HCT116 (cell line): Measurements from ENCODE around the gene NLGN3. TPM values are rescaled to one million over a fixed set of nuclear protein-coding genes. Genes with fewer than 3 reads are reported as not detected.

Source experiments
- ATAC-seq: fragments of 200-7000 bp; cut with Tn5 transposase; 2 replicates; pipeline ENCODE4 v1.9.1; 2020; ENCODE audit warnings: mild to moderate bottlenecking, moderate library complexity
- BruUV-seq: library from RNA; stranded (reverse); fragments of 400-500 nt; replicated peaks from 2 replicates; lab custom pipeline; 2021; lab: Mats Ljungman, UMichigan
- CTCF ChIA-PET: fragments of 300-600 bp; sonication (Branson Sonifier 250); formaldehyde crosslinking; loops from one replicate; lab custom pipeline; 2021; ENCODE audit warnings: antibody characterized with exemption; lab: Charles Lee
- POLR2A ChIA-PET: fragments of 300-600, 350-600 bp; sonication (Branson Sonifier 250); formaldehyde crosslinking; loops from one replicate; lab custom pipeline; 2021; ENCODE audit warnings: antibody characterized with exemption; lab: Charles Lee
- RAD21 ChIA-PET, 2 experiments: fragments of 300-600 bp; sonication (Branson Sonifier 250); formaldehyde crosslinking; loops; one replicate each; lab custom pipeline; 2023; ENCODE audit warnings: low total read pairs in 2 of 2; ENCODE audit not compliant: uncharacterized antibody in 2 of 2, unreplicated experiment in 2 of 2, low non-redundant PET in 1 of 2; lab: Charles Lee
- DNase-seq: peaks from one replicate; pipeline ENCODE4 v3.0.0-alpha.2; 2010; ENCODE audit warnings: low read depth, low spot score
- H2AFZ ChIP-seq: fragments of 200-600 bp; shearing (Covaris generic), sonication (generic); 2 replicates; pipeline ENCODE4 v1.6.1; 2017; ENCODE audit warnings: low read depth, mixed run types, mixed read lengths, antibody characterized with exemption, low read length; ENCODE audit not compliant: poor library complexity, severe bottlenecking
- H3K27ac ChIP-seq: 2 replicates; pipeline ENCODE4 v1.5.1; 2012; ENCODE audit warnings: low read depth, low read length
- H3K27me3 ChIP-seq: fragments of 200-600 bp; sonication (generic); 2 replicates; pipeline ENCODE4 v1.6.1; 2016; ENCODE audit warnings: mixed run types, low read length, mixed read lengths; ENCODE audit not compliant: insufficient read depth
- H3K36me3 ChIP-seq, 2 experiments: fragments of 200-500 bp in 1 of 2; fragments of 200-600 bp in 1 of 2; sonication (Bioruptor generic) in 1 of 2; sonication (generic) in 1 of 2; 2 replicates each; pipeline versions ENCODE4 v1.5.1 to v1.6.1; 2014 to 2016; ENCODE audit warnings: low read length in 2 of 2, inconsistent platforms in 1 of 2, mixed read lengths in 1 of 2, mixed run types in 1 of 2; ENCODE audit not compliant: insufficient read depth in 2 of 2, control insufficient read depth in 1 of 2
- H3K4me1 ChIP-seq, 2 experiments: fragments of 200-600 bp in 1 of 2; sonication (generic) in 1 of 2; 2 replicates each; pipeline versions ENCODE4 v1.5.1 to v1.6.1; 2012 to 2017; ENCODE audit warnings: low read length in 2 of 2, inconsistent platforms in 1 of 2, mild to moderate bottlenecking in 1 of 2, mixed read lengths in 1 of 2, mixed run types in 1 of 2, moderate library complexity in 1 of 2; ENCODE audit not compliant: insufficient read depth in 2 of 2, control insufficient read depth in 1 of 2
- H3K4me2 ChIP-seq: fragments of 200-600 bp; sonication (generic); 2 replicates; pipeline ENCODE4 v1.6.1; 2017; ENCODE audit warnings: mixed run types, low read length, mixed read lengths
- H3K4me3 ChIP-seq, 2 experiments: fragments of 200-600 bp in 1 of 2; sonication (generic) in 1 of 2; replicated peaks in 1 of 2; 2 replicates each; pipeline ENCODE4 v1.5.1; 2011 to 2016; ENCODE audit warnings: low read length in 2 of 2, control low read depth in 1 of 2, low read depth in 1 of 2, mild to moderate bottlenecking in 1 of 2, mixed read lengths in 1 of 2, mixed run types in 1 of 2
- H3K79me2 ChIP-seq: fragments of 200-600 bp; sonication (generic); 2 replicates; pipeline ENCODE4 v1.6.1; 2017; ENCODE audit warnings: mild to moderate bottlenecking, mixed run types, low read length, moderate library complexity, mixed read lengths; ENCODE audit not compliant: insufficient read depth
- H3K9ac ChIP-seq: fragments of 200-600 bp; sonication (generic); 2 replicates; pipeline ENCODE4 v1.6.1; 2016; ENCODE audit warnings: low read length, mixed read lengths
- H3K9me2 ChIP-seq: fragments of 200-600 bp; sonication (generic), shearing (Covaris generic); 2 replicates; pipeline ENCODE4 v1.6.1; 2017; ENCODE audit warnings: mixed run types, mild to moderate bottlenecking, moderate library complexity; ENCODE audit not compliant: insufficient read depth
- H3K9me3 ChIP-seq, 2 experiments: fragments of 200-500 bp in 1 of 2; fragments of 200-600 bp in 1 of 2; sonication (Bioruptor generic) in 1 of 2; sonication (generic) in 1 of 2; 2 replicates each; pipeline ENCODE4 v1.6.1; 2014 to 2017; ENCODE audit warnings: low read length in 2 of 2, mixed read lengths in 2 of 2, inconsistent platforms in 1 of 2, low read depth in 1 of 2, mild to moderate bottlenecking in 1 of 2, mixed run types in 1 of 2, moderate library complexity in 1 of 2; ENCODE audit not compliant: control insufficient read depth in 1 of 2, insufficient read depth in 1 of 2
- H4K20me1 ChIP-seq: fragments of 200-600 bp; sonication (generic), shearing (Covaris generic); 2 replicates; pipeline ENCODE4 v1.6.1; 2017; ENCODE audit warnings: mixed run types, mild to moderate bottlenecking, moderate library complexity; ENCODE audit not compliant: insufficient read depth
- CEBPB ChIP-seq: IDR thresholded peaks from 2 replicates; pipeline ENCODE4 v1.6.1; 2012; ENCODE audit warnings: low read depth
- CTCF ChIP-seq, 3 experiments: fragments of 200-600 bp in 1 of 3; sonication (generic) in 1 of 3; IDR thresholded peaks in 2 of 3; conservative IDR thresholded peaks in 1 of 3; 2 replicates each; pipeline ENCODE4 v1.5.1; 2012 to 2017; ENCODE audit warnings: low read depth in 2 of 3, low read length in 2 of 3, antibody characterized with exemption in 1 of 3, borderline replicate concordance in 1 of 3, control low read depth in 1 of 3, mild to moderate bottlenecking in 1 of 3, mixed read lengths in 1 of 3, mixed run types in 1 of 3, moderate library complexity in 1 of 3; ENCODE audit not compliant: insufficient read depth in 1 of 3
- EZH2 ChIP-seq: fragments of 200-600 bp; sonication (generic); IDR thresholded peaks from 2 replicates; pipeline ENCODE4 v1.6.1; 2017; ENCODE audit warnings: antibody characterized with exemption, mixed run types
- EZH2phosphoT487 ChIP-seq: fragments of 200-600 bp; IDR thresholded peaks from 2 replicates; pipeline ENCODE4 v1.6.1; 2018; ENCODE audit warnings: antibody characterized with exemption, borderline replicate concordance
- FOSL1 ChIP-seq: IDR thresholded peaks from 2 replicates; pipeline ENCODE4 v1.6.1; 2012; ENCODE audit warnings: low read depth
- JUND ChIP-seq: IDR thresholded peaks from 2 replicates; pipeline ENCODE4 v1.6.1; 2012
- SIN3A ChIP-seq: IDR thresholded peaks from 2 replicates; pipeline ENCODE4 v1.6.1; 2012; ENCODE audit warnings: low read depth
- SP1 ChIP-seq: IDR thresholded peaks from 2 replicates; pipeline ENCODE4 v1.6.1; 2012; ENCODE audit warnings: low read depth
- SRF ChIP-seq: IDR thresholded peaks from 2 replicates; pipeline ENCODE4 v1.6.1; 2012; ENCODE audit warnings: low read depth
- ZBTB33 ChIP-seq: IDR thresholded peaks from 2 replicates; pipeline ENCODE4 v1.6.1; 2011; ENCODE audit warnings: mild to moderate bottlenecking, low read length, moderate library complexity; ENCODE audit not compliant: insufficient replicate concordance; ENCODE audit errors: extremely low read depth
- ZFX ChIP-seq: fragments of 450-650 bp; IDR thresholded peaks from 2 replicates; pipeline ENCODE4 v1.6.1; 2017
- ZNF274 ChIP-seq: fragments of 200-500 bp; sonication (Bioruptor generic); IDR thresholded peaks from 2 replicates; pipeline ENCODE4 v1.6.1; 2014; ENCODE audit warnings: mild to moderate bottlenecking, low read depth, low read length, inconsistent platforms
- intact Hi-C: fragments of 100-400 bp; cut with micrococcal nuclease; formaldehyde crosslinking; loops from 2 replicates; pipeline ENCODE4 v1.10.0; 2022
- total RNA-seq: library from RNA; stranded (reverse); gene quantifications from one replicate; pipeline ENCODE4 v1.2.1, GENCODE V29; 2021; ENCODE audit not compliant: unreplicated experiment
- TF ChIP-seq, protein P1 (sequence below): IDR thresholded peaks from 2 replicates; pipeline ENCODE4 v1.6.1; 2012
- TF ChIP-seq, protein P2 (sequence below): IDR thresholded peaks from 2 replicates; pipeline ENCODE4 v1.6.1; 2012; ENCODE audit warnings: low read depth

Gene NLGN3
- total RNA-seq, 1 experiment from 2014 or later, result 1.4 TPM

GRCh38 chrX:71199252-71200008, 54.8 kb downstream of the NLGN3 start:
- Histone ChIP-seq H3K4me2 (no peak overlapping the region), H2AFZ (no peak overlapping the region), H3K4me3 (no peak overlapping the region), H3K79me2 (no peaks in the 10 kb centered on the region), H3K27me3 (no peaks in the 10 kb centered on the region), H3K9me2 (no peaks in the 10 kb centered on the region), H3K4me1 (peaks cover 0 to 3% of the 10 kb centered on the region in 2 experiments; a peak in 1 of 4 replicates), H4K20me1 (no peaks in the 10 kb centered on the region), H3K9ac (no peak overlapping the region), H3K27ac (no peak overlapping the region), H3K36me3 (no peaks in the 10 kb centered on the region), H3K9me3 (no peaks in the 10 kb centered on the region)
- no peak for ATAC-seq
- ChIA-PET RAD21 (no interaction called here), CTCF (no interaction called here), POLR2A (no interaction called here)
- DNase-seq, result no peak
- intact Hi-C loops, result no loop called here
- TF ChIP-seq, protein P1, sequence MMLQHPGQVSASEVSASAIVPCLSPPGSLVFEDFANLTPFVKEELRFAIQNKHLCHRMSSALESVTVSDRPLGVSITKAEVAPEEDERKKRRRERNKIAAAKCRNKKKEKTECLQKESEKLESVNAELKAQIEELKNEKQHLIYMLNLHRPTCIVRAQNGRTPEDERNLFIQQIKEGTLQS, result no peak
- TF ChIP-seq EZH2 (no peak), JUND (no peak), EZH2phosphoT487 (no peak), SIN3A (no peak), ZNF274 (no peak), CEBPB (no peak), ZBTB33 (no peak), FOSL1 (no peak), CTCF (IDR thresholded peaks at IDR 0.05 in 2 of 3, conservative IDR thresholded peaks at IDR 0.05 in 1 of 3; ENCODE audit: borderline replicate concordance in 1 of 3, insufficient read depth in 1 of 3, low read depth in 2 of 3, low read length in 2 of 3) (no peak), SP1 (no peak), SRF (no peak), ZFX (no peak)
- TF ChIP-seq, protein P2, sequence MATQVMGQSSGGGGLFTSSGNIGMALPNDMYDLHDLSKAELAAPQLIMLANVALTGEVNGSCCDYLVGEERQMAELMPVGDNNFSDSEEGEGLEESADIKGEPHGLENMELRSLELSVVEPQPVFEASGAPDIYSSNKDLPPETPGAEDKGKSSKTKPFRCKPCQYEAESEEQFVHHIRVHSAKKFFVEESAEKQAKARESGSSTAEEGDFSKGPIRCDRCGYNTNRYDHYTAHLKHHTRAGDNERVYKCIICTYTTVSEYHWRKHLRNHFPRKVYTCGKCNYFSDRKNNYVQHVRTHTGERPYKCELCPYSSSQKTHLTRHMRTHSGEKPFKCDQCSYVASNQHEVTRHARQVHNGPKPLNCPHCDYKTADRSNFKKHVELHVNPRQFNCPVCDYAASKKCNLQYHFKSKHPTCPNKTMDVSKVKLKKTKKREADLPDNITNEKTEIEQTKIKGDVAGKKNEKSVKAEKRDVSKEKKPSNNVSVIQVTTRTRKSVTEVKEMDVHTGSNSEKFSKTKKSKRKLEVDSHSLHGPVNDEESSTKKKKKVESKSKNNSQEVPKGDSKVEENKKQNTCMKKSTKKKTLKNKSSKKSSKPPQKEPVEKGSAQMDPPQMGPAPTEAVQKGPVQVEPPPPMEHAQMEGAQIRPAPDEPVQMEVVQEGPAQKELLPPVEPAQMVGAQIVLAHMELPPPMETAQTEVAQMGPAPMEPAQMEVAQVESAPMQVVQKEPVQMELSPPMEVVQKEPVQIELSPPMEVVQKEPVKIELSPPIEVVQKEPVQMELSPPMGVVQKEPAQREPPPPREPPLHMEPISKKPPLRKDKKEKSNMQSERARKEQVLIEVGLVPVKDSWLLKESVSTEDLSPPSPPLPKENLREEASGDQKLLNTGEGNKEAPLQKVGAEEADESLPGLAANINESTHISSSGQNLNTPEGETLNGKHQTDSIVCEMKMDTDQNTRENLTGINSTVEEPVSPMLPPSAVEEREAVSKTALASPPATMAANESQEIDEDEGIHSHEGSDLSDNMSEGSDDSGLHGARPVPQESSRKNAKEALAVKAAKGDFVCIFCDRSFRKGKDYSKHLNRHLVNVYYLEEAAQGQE, result no peak
- no TSS peak for BruUV-seq
